NCI-H2081 treated with DMSO at 0.1 percent for 48 hours (cell line): ENCODE measurements around the gene B3GLCT.
A peak's percentile ranks its signal among the peaks of the same experiment; 100 is the strongest.
"Not testable (repeated sequence)": the region's sequence is repeated elsewhere in the genome, so short reads cannot be mapped to it uniquely, and the experiment has no call there.

Experiments
- DNase-seq: peaks from one replicate; lab custom pipeline; 2025; lab: John Stamatoyannopoulos, UW

B3GLCT gene

DNA sequence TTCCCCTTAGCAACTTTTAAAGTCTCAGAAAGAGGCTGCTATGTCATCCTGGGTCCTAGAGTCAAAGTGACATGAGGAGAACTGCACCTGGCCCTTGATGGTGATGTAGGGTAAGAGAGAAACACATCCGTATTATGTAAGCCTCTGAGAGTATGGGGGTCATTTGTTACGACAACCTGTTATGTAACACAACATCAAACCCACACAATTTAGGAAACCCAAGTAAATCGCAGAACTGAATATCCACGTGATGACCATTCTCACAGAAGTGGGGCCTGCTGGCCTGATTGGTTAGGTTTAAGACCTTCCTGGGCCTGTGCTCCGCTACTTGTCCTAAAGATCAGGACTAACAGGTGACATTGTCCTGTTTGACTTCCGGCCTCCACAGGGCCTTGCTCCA lies 15.3 kb upstream of the B3GLCT start:
- no peak for DNase-seq

DNA sequence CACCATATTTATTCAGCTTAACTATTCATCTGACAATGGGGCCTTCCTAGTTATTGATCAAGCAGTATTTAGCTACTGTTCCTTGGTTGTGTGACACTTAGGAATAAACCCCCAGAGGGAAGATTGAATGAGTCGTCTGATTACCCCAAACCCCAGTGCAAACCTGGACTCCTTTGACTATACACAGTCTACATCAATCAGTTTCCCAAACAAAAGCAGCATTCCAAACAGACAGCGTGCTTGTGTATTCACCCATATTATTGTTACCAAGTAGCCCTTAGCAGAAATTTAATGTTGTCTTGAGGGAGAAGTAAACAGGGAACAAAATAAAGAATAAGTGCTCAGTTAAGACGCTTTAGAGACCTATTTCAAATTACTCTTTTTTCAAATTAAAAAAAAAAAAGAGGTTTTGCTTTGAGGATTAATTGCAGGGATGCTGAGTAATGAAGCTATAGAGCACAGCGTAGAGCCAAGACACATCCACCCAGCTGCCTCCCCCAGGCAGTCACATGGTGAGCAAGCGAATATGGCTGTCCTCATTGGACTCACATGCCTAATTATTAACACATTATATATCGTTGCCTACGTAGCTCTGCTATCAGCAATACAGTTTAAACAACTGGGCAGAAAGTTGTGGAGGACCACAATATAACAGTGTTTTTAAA lies 14.7 kb upstream of the B3GLCT start:
- DNase-seq = no peak

DNA sequence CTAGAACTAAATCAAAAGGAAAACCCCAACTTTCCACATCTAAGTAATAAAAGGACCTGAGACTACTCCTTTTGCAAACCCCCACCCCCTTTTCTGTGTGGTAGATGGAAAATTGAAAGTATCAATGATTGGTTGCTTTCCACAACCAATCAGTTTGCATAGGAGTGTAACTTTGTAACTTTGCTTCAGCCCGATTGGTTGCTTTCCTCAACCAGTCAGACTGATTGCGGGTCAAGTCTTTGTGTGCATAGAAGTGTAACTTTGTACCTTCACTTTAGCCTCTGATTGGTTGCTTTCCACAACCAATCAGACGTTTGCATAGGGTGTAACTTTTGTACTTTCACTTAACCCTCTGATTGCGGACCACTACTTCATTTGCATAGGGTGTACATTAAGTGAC lies 8.0 kb upstream of the B3GLCT start:
- no peak for DNase-seq

DNA sequence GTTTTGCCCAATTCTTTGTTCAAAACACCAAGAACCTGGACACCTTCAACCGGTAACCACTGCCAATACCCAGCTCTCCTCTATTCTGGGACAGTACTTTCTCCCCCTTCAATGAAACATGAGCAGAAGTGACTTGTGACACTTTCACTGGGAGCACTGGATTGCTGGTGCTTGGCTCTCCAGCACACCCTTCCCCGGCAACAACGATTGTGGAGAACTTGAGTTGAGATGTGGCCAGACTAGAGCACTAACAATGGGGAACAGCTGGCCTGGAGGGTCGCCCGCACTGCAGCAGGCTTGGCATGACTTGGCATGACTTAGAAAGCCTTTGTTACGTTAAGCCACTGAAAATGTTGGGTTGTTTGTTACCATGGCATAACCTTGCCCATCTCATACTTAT lies 7.5 kb upstream of the B3GLCT start:
- DNase-seq = no peak

DNA sequence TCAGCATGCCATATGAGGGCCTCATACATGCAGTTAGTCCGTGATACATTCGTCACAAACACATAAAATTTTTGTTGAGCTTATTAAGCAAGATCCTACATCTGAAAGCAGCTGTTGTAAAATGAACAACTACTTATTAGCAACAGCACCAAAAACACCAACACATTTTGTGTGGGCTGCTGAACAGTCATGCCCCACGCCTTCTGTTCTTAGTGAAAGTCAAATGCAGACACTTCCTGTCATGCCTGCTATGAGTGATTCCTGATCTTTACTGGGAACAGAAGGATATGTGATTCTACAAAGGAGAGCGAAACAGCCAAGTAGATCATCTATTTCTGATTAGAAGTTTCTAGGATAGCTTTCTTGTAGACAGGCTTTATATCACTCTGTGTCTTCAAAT lies 4.2 kb upstream of the B3GLCT start:
- DNase-seq = no peak

DNA sequence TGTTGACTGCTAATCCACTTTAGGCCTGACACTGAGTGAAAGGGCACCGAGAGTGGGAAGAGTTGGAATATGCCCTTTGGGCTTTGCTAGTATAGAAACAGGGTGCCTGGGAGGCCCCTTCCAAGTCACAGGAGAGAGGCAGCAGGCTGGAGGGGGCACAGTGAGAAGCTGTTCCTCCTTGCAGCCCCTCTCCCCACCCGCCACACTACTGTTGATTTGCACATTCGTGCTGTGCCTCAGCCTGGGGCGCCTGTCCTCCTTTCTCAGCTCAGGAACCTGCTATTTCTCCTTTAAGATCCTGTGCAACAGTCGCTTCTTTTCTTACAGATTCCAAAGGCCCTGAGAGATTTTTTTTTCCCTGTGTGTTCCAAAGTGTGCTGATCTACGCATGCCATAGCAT lies 2.8 kb upstream of the B3GLCT start:
- no peak for DNase-seq

DNA sequence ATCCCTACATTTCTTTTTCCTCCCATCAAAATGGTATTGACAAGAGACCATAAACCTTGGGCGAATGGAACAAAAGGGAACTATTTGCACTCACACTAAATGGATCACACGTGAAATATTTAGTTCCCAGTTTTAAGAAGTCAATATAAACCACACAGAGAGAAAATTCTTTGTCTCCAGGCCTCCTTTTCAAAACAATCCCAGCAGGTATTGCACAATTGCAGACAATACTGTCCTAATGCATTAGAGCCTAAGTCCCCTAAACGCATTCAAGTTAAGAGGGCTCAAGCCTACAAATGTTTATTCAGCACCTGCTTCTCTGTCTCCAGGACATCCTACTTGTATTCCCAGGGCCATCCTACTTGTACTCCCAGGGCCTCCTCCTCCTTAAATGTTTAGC lies 1.3 kb upstream of the B3GLCT start:
- DNase-seq = no peak

DNA sequence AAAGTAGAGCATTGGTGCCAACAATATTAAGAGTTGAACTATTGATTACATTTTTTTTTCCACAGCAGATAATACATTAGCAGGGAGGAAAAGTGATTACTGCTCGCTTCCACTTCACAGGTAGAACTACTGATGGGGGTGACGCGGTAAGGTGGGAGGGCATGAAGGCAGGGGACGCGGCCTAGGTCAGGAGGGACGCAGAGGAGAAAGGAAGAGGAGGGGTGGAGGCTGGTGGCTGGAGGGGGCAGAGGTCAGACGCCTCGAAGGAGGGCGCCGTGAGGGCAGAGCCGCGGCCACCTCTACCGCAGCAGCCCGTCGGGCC lies 287 bp upstream of the B3GLCT start:
- DNase-seq = no peak

DNA sequence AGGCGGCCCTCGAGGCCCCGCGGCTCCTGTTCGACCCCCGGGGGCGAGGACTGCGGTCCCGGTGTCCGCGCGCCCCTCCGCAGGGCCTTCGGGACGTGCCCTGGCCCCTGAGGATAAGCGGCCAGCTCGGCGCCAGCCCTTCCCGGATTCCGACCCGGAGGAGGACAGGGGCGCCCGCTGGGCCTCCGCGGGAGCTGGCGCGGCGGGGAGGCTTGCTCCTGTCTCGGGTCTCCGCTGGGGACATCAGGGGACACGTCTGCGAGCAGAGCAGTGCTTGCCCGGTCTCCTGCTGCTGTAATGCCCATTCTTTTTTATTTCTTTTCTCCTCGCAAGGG lies 829 bp downstream of the B3GLCT start:
- no peak for DNase-seq

DNA sequence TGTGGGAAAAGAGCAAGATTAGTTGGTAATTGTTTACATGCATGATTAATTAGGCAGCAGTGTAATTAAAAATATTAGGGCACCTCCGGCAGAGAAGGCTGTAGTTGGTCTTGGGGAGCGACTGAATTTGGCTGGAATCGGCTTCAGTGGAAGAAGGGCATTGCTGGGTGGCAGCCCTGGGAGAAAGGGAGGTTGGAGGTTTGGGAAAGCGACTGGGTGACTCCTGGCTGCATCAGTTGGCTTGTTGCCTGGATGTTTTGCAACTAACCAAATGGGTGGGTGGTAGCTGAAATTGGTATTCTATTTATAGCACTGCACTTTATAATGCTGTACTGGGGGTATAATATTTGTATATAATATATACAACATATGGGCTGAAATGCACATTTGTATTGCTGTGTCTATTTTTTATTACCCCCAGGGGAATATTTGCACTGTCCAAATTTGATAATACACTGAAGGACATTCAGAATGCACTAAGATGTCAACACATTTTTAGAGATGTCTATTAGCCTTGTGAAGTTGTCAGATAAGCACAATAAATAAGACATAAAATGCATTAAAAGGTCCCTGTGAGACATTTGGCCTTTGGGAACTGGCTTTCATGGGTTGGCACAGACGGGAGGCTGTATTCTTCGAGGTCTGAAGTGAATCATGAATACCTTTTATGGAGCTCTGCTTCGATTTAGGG lies 1.7 kb downstream of the B3GLCT start:
- no peak for DNase-seq

DNA sequence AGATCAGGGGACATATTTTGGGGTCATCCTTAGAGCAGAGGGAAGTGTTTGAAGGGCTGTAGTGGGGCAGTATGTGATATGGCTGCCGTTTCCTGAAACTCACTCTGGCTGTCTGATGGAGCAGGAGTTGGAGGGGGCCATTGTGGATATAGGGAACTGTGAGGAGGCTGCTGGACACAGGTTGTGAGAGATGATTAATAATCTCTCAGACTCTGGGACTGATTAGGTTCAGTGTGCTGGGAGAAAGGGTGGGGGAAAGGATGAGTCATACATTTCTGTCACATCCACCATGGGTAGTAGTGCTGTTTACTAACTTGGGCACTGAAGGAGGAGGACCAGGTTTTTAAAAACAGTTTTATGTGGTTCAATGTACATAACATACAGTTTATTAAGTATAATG lies 4.8 kb downstream of the B3GLCT start:
- DNase-seq = no peak

DNA sequence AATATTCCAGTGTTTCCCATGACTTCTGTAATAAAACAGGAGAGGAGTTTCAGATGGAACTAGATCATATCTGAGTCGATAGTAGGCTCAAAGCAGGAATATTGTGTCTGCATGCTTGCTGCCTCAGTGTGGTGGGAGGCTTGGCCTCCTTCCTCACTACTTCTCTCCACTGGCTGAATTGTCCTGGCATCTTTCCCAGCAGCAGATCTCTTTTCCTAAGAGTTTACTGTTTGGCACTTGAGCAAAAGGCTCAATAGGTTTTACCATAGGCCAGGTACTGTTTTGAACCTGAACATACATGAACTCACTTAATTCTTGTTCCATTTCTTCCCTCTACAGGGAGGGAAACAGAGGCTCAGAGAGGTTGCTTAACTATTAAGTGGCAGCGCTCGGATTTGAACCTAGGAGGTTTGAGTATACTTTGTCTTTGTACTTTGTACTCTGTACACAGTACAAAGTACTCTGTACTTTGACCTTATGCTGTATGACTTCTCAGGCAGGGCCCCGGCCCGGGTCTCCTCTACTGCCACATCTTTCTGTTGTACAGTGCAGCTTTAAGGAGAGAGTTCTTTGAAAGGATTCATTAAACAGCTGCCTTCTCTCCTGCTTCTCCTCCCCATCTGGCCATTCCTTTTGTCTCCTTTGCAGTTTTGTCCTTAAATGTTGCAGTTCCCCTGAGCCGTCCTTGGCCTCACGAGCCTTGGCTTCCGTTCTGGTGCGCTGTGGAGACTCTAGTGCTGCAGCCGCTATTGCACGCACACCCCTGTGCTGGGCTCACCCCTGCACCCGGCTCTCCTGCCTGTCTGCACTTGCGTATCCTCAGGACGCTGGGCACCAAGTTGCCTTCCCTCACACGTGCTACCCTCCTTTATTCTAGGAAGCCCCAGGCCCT lies 8.1 kb downstream of the B3GLCT start:
- no peak for DNase-seq

DNA sequence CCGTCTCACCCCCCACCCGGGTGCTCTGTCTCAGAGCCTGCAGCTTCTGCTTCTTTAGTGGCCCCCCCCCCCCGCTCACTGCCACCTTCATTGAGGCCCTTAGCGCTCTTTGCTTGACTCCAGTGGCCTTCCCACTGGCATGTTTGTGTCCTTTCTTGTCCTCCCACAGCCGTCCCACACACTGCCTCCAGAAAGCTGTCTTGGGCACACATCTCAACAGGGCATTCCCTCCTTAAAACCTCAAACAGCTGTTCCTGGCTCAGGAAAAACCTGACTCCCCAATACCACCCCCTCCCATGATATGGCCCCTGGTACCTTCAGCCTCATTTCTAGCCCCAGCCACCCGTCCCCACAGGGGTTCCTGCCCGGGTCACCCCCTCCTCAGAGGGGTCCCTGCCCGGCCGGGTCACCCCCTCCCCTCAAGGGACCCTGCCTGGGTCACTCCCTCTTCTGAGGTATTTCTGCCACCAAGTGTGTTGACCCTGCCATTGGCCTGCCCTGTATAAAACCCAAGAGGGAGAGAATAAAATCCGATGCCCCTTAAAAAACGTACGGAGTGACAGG lies 8.9 kb downstream of the B3GLCT start:
- DNase-seq = no peak

DNA sequence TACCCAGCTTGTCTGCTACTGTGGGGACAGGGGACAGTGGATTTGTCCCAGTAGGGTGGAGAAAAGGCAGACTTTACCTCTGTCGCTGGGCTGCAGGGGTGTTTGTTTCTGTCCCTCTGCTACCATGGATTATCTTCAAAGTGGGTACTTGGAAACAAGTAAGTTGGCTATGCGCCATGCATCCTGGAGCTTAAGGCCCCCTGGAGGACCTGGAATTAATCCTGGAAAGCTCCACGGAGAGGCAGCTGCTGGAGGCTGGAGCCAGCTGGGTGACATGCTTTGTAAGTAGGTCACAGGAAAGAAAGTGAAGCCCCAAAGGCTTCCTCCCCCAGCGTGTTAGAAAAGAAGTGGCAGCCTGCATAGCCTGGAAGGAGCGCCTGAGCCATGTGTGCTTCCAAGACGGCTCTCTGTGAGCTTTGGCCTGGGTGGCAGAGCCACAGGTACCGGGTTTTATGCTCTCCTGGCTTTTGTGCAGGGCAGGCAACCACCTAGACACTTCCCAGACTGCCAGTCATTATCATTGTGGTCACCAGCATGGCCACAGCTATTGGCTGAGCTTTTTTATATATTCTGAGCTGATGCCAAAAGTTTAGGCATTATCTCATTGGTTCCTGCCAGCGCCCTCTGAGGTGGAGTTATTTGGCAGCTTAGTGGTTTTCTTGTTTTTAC lies 9.5 kb downstream of the B3GLCT start:
- peak; percentile 22 for DNase-seq

DNA sequence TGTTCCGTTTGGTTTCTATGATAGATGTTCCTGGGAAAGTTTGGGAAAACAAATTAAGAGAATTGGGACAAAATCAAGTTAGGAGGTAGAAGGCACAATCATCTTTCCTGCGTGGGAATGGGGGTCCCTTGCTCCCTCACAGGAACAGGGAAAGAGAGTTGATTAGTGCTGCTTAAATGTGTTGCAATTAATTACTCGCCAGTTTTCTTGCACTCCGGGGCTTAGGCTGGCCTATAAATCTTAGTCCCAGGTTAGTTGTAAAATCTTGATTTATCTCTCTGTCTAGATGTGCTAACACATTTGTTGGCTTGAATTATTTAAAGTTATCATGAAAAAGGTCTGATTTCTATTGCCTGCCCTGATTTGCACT lies 10.1 kb downstream of the B3GLCT start:
- no peak for DNase-seq

DNA sequence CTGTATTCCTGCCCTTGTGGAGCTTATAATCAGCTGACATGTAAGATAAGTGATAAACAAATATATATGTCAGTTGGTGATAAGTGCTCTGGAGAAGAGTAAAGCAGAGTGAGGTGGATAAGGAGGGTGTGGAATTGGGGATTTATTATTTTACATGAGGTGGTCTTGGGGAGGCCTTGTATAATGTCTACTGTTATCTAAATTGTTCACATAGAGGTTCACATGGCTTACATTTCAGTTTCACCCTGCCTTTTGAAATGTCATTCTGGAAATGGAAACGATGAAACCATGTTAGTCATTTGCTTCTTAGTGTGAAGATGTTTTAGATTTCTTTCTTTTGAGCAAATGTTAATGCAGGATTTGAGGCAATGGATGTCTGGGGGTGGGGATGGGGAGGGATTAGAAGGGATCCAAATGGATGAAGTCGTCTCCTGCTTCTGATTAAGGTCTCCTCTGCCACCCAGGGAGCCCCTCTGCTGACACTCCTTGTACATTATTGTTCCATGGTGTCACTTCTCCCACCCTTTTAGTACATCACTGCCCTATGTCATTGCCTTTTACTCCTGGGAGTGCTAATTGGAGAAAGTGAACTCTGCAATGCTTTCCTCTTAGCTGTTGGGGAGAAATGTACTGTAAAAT lies 14.0 kb downstream of the B3GLCT start:
- no peak for DNase-seq

DNA sequence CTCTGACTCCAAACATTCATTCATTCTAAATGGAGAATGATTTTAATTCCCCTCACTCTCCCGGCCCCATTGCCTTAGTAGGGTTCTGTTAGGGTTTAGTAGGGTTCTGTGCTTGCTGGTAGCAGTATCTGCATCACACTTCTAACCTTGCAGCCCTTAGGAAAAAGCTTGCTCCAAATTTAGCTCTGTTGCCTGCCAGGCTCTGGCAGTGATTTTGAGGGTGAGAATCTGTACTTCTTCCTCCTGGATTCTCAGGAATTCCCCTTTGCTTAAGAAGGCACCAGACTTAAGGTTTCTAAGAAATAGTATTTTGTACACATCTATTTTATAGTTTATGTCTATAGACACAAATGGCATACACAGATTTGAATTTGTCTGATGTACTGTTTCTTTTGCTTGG lies 14.7 kb downstream of the B3GLCT start:
- no peak for DNase-seq

DNA sequence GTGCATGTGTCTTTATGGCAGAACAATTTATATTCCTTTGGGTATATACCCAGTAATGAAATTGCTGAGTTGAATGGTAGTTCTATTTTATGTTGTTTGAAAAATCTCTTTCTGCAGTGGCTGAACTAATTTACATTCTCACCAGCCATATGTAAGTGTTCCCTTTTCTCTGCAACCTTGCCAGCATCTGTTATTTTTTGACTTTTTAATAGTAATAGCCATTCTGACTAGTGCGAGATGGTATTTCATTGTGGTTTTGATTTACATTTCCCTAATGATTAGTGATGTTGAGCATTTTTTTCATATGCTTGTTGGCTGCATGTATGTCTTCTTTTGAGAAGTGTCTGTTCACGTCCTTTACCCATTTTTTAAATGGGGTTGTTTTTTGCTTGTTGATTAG lies 17.1 kb downstream of the B3GLCT start:
- DNase-seq = not testable (repeated sequence)

DNA sequence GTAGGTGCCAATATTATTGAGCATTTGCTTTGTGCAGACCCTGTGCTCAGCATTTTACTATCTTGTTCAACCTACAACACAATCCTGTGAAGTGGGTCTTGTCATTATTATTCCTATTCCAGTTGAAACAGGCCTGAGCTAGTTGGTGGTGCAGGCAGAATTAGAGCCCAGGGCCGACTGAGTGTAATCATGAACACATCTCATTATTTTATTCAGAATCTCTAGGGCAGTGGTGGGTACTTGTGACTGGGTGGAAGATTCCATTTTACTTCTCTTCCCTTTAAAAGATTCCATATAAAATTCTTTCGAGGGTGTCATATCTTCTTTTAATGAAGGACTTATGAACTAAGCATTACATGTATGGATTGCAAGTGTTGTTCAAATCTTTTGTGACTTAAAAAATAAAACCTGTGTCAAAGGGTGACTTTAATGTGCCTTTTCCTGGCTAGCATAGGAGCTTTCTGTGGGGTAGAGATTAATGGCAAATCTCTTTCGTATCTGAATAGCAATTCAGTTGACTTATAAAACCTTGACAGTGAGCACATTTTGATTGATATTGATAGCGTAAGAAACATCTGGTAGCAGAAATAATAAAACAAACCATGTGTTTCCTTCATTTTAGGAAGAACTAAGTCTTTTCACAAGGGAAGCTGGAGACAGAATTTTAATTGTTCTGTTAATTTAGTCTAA lies 20.3 kb downstream of the B3GLCT start:
- DNase-seq = no peak

DNA sequence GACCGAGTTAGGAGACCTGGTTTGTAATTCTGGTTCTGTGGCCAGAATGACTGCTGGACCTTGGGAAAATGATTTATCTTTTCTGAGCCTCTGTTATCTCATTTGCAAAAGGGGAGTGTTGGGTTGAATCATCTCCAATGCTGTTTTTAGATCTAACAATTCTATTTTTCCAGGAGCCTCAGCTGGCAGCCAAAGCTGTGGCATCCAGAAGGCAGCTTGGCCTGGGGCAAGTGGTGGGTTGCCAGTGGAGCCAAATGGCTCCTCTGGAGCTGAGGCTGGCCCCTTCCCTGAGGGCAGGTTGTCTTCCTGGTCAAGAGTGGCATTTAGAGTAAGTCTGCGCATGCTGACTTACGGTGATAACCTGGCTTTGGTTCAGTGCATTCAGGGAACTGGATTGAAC lies 21.3 kb downstream of the B3GLCT start:
- DNase-seq = no peak

DNA sequence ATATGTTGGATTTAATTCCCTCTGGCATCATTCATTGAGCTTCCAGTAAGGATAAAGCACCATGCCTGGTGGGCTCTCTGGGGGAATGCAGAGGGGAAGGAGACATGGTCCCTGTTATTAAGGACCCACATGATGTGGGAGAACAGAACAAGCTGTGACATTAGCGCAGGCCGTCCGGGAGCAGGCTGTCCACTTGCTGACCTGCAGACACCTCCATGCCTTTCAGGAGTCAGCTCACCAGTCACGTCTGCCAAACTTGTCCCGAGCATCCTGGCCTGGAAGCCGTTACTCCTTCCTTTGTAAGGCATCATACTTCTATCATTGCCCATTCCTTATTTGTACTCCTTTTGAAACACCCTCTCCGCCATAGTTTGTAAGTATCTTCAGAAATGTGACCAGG lies 23.4 kb downstream of the B3GLCT start:
- no peak for DNase-seq

DNA sequence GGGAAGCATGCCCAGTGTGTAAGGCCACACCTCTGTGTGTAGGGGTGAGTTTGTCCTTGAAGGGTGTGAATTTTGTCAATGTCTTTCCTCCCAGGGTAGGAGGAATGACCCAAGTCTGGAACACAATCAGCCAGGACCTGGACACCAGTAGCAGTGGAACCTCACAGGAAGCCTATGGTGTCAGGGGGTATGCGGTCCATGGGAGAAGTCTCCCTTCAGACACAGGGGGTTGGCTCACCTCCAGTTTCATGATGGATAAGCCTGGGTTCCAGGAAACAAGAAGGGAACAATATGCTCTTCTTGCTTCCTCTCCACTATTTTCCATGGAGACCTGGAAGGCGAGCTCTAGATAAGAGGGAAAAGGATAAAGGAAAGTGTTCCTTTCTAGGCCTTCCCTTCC lies 23.9 kb downstream of the B3GLCT start:
- no peak for DNase-seq
